HG03354 (cell line): Measurements from ENCODE around the gene OR4B1.

Experiments
- ATAC-seq: cut with Tn5 transposase; IDR thresholded peaks from one replicate; pipeline ENCODE4 v1.9.1; 2021; ENCODE audit warnings: mild to moderate bottlenecking; ENCODE audit not compliant: unreplicated experiment, poor library complexity, severe bottlenecking

Gene OR4B1

DNA sequence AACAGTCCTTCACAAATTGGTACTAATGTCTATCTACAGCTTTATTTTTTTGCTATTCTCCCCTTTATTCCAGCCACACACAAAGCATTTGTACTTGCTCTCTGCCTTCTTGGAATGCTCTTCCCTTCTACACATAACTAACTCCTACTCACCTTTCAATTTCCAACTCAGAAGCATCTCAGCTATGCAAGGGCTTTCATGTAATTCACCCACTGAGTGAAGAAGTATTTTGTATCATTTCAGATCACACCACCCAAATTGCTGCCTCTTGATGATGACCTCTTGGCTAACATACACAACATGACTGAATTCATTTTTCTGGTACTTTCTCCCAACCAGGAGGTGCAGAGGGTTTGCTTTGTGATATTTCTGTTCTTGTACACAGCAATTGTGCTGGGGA, 28.2 kb downstream of the OR4B1 start, which contains the start of gene OR4X2:
OR4X2 (plus strand) TSS at position 301 of the 400 bp plus-strand sequence; CDS start at position 301, 0 bp downstream.
- ATAC-seq: no peak

DNA sequence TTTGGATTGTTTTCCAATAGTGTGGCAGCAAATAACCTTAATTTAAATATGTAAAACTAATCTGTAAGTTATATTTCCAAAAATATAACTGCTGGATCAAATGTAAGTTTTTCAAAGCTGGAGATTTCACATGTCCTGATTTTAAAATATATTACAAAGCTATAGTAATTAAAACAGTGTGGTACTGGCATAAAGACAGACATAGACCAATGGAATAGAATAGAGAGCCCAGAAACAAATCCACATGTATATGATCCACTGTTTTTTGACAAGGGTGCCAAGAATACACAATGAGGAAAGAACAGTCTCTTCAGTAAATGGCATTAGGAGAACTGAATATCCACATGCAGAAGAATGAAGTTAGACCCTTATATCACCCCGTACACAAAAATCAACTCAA, 32.3 kb downstream of the OR4B1 start:
- ATAC-seq: no peak

DNA sequence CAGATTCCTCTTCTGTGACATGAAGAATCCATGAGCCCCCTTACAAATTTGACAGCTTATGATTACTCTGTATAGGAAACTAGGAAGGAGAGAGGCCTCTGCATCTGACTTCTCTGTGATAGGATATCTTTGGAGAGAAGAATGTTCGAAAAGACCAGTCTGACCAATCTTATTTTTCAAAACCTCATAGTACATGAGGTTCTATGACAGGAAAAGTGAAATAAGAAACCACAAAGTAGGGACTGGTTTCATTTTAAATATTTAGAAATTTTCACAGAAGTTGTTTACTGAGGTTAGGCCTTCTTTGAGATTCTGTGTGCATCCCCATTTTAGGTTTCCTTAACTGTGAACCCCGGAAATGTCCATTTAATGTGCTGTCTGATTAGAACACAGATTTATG, 45.0 kb downstream of the OR4B1 start:
- ATAC-seq: no peak

DNA sequence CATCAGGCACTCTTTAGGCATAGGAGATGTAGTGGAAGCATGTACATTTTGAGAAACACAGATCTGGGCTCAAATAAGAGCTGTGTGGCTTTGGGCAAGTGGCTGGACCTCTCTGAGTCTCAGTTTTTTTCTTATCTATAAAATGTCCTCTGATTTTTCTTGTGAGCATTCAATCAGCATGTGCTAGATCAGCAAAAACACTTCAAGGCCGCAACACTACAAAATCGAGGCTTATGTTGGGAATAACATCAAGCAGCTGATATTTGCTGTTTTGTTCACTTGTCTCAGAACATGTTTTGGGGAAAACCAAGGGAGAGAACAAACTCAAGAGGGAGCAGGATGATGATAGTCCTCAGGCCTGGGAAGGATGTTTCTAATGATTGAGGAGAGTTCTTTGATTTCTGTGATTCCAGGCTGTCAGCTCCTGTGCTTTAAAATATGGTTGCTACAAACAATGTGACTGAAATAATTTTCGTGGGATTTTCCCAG, 46.9 kb downstream of the OR4B1 start, which contains the start of gene OR4X1:
OR4X1 (plus strand) TSS at position 439 of the 489 bp plus-strand sequence; CDS start at position 439, 0 bp downstream.
- no peak for ATAC-seq
